HG02852 (cell line): Measurements from ENCODE around the gene CIAO2A.
"Not testable (repeated sequence)": the region's sequence is repeated elsewhere in the genome, so short reads cannot be mapped to it uniquely, and the experiment has no call there.

Source experiments
- ATAC-seq: cut with Tn5 transposase; IDR thresholded peaks from one replicate; pipeline ENCODE4 v1.9.1; 2021; ENCODE audit warnings: mild to moderate bottlenecking, moderate library complexity; ENCODE audit not compliant: unreplicated experiment

CIAO2A gene

GRCh38 chr15:64112073-64112772 lies 18.6 kb upstream of the CIAO2A start:
- no peak for ATAC-seq

GRCh38 chr15:64111679-64112050 lies 18.0 kb upstream of the CIAO2A start:
- ATAC-seq, result no peak

- ATAC-seq, result no peak
Observed at GRCh38 chr15:64110950-64111678, 17.5 kb upstream of the CIAO2A start.

- ATAC-seq, result not testable (repeated sequence)
Observed at GRCh38 chr15:64110108-64110701, 16.6 kb upstream of the CIAO2A start.

GRCh38 chr15:64107337-64107736 lies 13.7 kb upstream of the CIAO2A start:
- ATAC-seq, result no peak

GRCh38 chr15:64105113-64105704 lies 11.6 kb upstream of the CIAO2A start:
- no peak for ATAC-seq

GRCh38 chr15:64102497-64102896 lies 8.9 kb upstream of the CIAO2A start:
- ATAC-seq, result no peak

GRCh38 chr15:64100958-64101357 lies 7.3 kb upstream of the CIAO2A start:
- ATAC-seq, result no peak

- no peak for ATAC-seq
Observed at GRCh38 chr15:64099379-64099778, 5.7 kb upstream of the CIAO2A start.

- ATAC-seq, result no peak
Observed at GRCh38 chr15:64096668-64097384, 3.2 kb upstream of the CIAO2A start.

GRCh38 chr15:64095795-64096667 lies 2.4 kb upstream of the CIAO2A start, which contains the start of gene SNX1:
Gene SNX1, plus strand, starts transcription at chr15:64095982. Its CDS starts 32 bp downstream, at chr15:64096014.
- ATAC-seq, result peak; percentile 46

GRCh38 chr15:64095431-64095794 lies 1.8 kb upstream of the CIAO2A start:
- no peak for ATAC-seq

- peak; percentile 19 for ATAC-seq
Observed at GRCh38 chr15:64092864-64093626, 593 bp downstream of the CIAO2A start.

- no peak for ATAC-seq
Observed at GRCh38 chr15:64092075-64092820, 1.4 kb downstream of the CIAO2A start.

GRCh38 chr15:64090527-64090926 lies 3.1 kb downstream of the CIAO2A start:
- ATAC-seq, result no peak

- no peak for ATAC-seq
Observed at GRCh38 chr15:64089543-64090280, 3.9 kb downstream of the CIAO2A start.

GRCh38 chr15:64082757-64083156 lies 10.9 kb downstream of the CIAO2A start:
- ATAC-seq, result no peak

- ATAC-seq, result not testable (repeated sequence)
Observed at GRCh38 chr15:64073496-64073895, 20.1 kb downstream of the CIAO2A start.
